Fibroblast of mammary gland (primary cell): Measurements from ENCODE around the gene PLXDC2.

Experiments
- DNase-seq: peaks from one replicate; pipeline ENCODE4 v3.0.0-alpha.2; 2010; ENCODE audit warnings: low read depth
- H3K4me3 ChIP-seq: 2 replicates; pipeline ENCODE4 v1.5.1; 2011; ENCODE audit warnings: low read depth, mild to moderate bottlenecking, low read length, moderate library complexity; ENCODE audit not compliant: control insufficient read depth
- CTCF ChIP-seq: conservative IDR thresholded peaks from 2 replicates; pipeline ENCODE4 v1.5.1; 2011; ENCODE audit warnings: low read depth, low read length, inconsistent platforms; ENCODE audit not compliant: control insufficient read depth, insufficient read depth

PLXDC2 gene

GRCh38 chr10:20247454-20247853 lies 431.2 kb downstream of the PLXDC2 start:
- TF ChIP-seq CTCF, result no peak
- H3K4me3 ChIP-seq, result no peak overlapping the region
- no peak for DNase-seq

GRCh38 chr10:20247891-20248708 lies 431.9 kb downstream of the PLXDC2 start:
- TF ChIP-seq CTCF, result no peak
- H3K4me3 ChIP-seq, result no peak overlapping the region
- DNase-seq, result no peak

- TF ChIP-seq CTCF, result no peak
- no peak overlapping the region for H3K4me3 ChIP-seq
- DNase-seq, result no peak
These were observed 437.8 kb downstream of the PLXDC2 start for GRCh38 chr10:20254078-20254477.

- DNase-seq, result no peak
- H3K4me3 ChIP-seq, result no peak overlapping the region
- TF ChIP-seq CTCF, result no peak
These were observed 438.3 kb downstream of the PLXDC2 start for GRCh38 chr10:20254497-20254896.

GRCh38 chr10:20256969-20257368 lies 440.7 kb downstream of the PLXDC2 start:
- no peak overlapping the region for H3K4me3 ChIP-seq
- no peak for TF ChIP-seq CTCF
- no peak for DNase-seq

GRCh38 chr10:20257422-20257821 lies 441.2 kb downstream of the PLXDC2 start:
- no peak for TF ChIP-seq CTCF
- H3K4me3 ChIP-seq, result no peak overlapping the region
- no peak for DNase-seq
